ENCODE results near the gene ENKD1.

DNA sequence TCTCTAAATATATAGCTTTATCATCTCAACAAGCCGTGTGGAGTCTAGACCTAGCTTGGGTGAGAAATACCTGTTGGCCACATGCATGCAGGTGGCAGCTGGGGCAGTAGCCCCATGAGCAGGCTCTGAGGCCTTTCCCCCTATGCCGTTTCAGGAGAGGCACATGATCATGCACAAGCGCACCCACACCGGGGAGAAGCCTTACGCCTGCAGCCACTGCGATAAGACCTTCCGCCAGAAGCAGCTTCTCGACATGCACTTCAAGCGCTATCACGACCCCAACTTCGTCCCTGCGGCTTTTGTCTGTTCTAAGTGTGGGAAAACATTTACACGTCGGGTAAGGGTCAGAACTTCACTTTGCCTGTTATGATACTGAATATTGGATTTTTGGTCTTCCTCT lies 38.3 kb downstream of the ENKD1 start:
- TF ChIP-seq, protein P1, sequence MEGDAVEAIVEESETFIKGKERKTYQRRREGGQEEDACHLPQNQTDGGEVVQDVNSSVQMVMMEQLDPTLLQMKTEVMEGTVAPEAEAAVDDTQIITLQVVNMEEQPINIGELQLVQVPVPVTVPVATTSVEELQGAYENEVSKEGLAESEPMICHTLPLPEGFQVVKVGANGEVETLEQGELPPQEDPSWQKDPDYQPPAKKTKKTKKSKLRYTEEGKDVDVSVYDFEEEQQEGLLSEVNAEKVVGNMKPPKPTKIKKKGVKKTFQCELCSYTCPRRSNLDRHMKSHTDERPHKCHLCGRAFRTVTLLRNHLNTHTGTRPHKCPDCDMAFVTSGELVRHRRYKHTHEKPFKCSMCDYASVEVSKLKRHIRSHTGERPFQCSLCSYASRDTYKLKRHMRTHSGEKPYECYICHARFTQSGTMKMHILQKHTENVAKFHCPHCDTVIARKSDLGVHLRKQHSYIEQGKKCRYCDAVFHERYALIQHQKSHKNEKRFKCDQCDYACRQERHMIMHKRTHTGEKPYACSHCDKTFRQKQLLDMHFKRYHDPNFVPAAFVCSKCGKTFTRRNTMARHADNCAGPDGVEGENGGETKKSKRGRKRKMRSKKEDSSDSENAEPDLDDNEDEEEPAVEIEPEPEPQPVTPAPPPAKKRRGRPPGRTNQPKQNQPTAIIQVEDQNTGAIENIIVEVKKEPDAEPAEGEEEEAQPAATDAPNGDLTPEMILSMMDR (IDR thresholded peaks at IDR 0.05; ENCODE audit: low read length): no peak
- no peak for TF ChIP-seq EZH2 (IDR thresholded peaks at IDR 0.05; ENCODE audit: borderline replicate concordance, low read length)
